MCF 10A (cell line): ENCODE measurements around the gene MUC2. TPM values are rescaled to one million over a fixed set of nuclear protein-coding genes. Genes with fewer than 3 reads are reported as not detected.

Experiments used
- BruUV-seq: library from RNA; stranded (reverse); fragments of 400-500 nt; replicated peaks from 2 replicates; lab custom pipeline; 2021; lab: Mats Ljungman, UMichigan
- CTCF ChIA-PET: fragments of 300-600 bp; sonication (Branson Sonifier 250); formaldehyde crosslinking; extraction: SDS; loops from one replicate; lab custom pipeline; 2021; ENCODE audit warnings: antibody characterized with exemption, inconsistent platforms; lab: Yijun Ruan, JAX
- POLR2A ChIA-PET: fragments of 300-600, 350-650 bp; sonication (Branson Sonifier 250); formaldehyde crosslinking; extraction: SDS; loops from one replicate; lab custom pipeline; 2020; ENCODE audit warnings: antibody characterized with exemption, inconsistent platforms; lab: Yijun Ruan, JAX
- DNase-seq: peaks from one replicate; pipeline ENCODE4 v3.0.0-alpha.2; 2018; ENCODE audit not compliant: unreplicated experiment
- H3K27ac Mint-ChIP-seq: one replicate; pipeline ENCODE4 v1.8.0; 2022; ENCODE audit warnings: mild to moderate bottlenecking, low read depth, mixed read lengths; ENCODE audit not compliant: unreplicated experiment
- H3K27me3 Mint-ChIP-seq: one replicate; pipeline ENCODE4 v1.8.0; 2022; ENCODE audit warnings: mixed read lengths; ENCODE audit not compliant: insufficient read depth, unreplicated experiment
- H3K36me3 Mint-ChIP-seq: one replicate; pipeline ENCODE4 v1.8.0; 2022; ENCODE audit warnings: mild to moderate bottlenecking, moderate library complexity, mixed read lengths; ENCODE audit not compliant: insufficient read depth, unreplicated experiment
- H3K4me1 Mint-ChIP-seq: one replicate; pipeline ENCODE4 v1.8.0; 2022; ENCODE audit warnings: mixed read lengths; ENCODE audit not compliant: insufficient read depth, unreplicated experiment
- H3K4me3 Mint-ChIP-seq: one replicate; pipeline ENCODE4 v1.8.0; 2022; ENCODE audit warnings: mild to moderate bottlenecking, moderate library complexity, mixed read lengths; ENCODE audit not compliant: unreplicated experiment
- H3K9me3 Mint-ChIP-seq: one replicate; pipeline ENCODE4 v1.8.0; 2022; ENCODE audit warnings: mixed read lengths; ENCODE audit not compliant: unreplicated experiment
- CTCF ChIP-seq: fragments of 200-600 bp; IDR thresholded peaks from one replicate; pipeline ENCODE4 v1.8.0; 2022; ENCODE audit warnings: antibody characterized with exemption, mild to moderate bottlenecking; ENCODE audit not compliant: unreplicated experiment
- intact Hi-C: fragments of 100-400 bp; cut with micrococcal nuclease; formaldehyde crosslinking; loops from 2 replicates; pipeline ENCODE4 v1.14.1; 2022
- total RNA-seq: library from RNA; stranded (reverse); gene quantifications from 2 replicates; pipeline ENCODE4 v1.2.3, GENCODE V29; 2022

The MUC2 gene
- total RNA-seq, 1 experiment from 2014 or later = 0.02 TPM

- CTCF ChIA-PET = no interaction called here
- Mint-ChIP-seq H3K27me3 (no peaks in the 10 kb centered on the region), H3K36me3 (no peaks in the 10 kb centered on the region), H3K4me1 (peaks cover 11% of the 10 kb centered on the region), H3K27ac (no peak overlapping the region), H3K4me3 (no peak overlapping the region), H3K9me3 (peaks cover 3% of the 10 kb centered on the region)
- intact Hi-C loops = no loop called here
- no peak for DNase-seq
- POLR2A ChIA-PET = no interaction called here
- no peak for TF ChIP-seq CTCF
- no TSS peak for BruUV-seq
Measured at GRCh38 chr11:1037506-1038055, 37.1 kb upstream of the MUC2 start.

GRCh38 chr11:1038361-1038760 is 36.3 kb upstream of the MUC2 start:
- Mint-ChIP-seq H3K9me3 (no peaks in the 10 kb centered on the region), H3K27me3 (no peaks in the 10 kb centered on the region), H3K36me3 (no peaks in the 10 kb centered on the region), H3K4me1 (peaks cover 11% of the 10 kb centered on the region), H3K27ac (no peak overlapping the region), H3K4me3 (no peak overlapping the region)
- POLR2A ChIA-PET = no interaction called here
- intact Hi-C loops = no loop called here
- no peak for DNase-seq
- CTCF ChIA-PET = interaction anchor here (0.6 kb wide), 1 partner anchor 508 kb away, joined by 3 read pairs; no protein-coding TSS in a partner anchor
- TF ChIP-seq CTCF = no peak
- no TSS peak for BruUV-seq

GRCh38 chr11:1038921-1039320 is 35.8 kb upstream of the MUC2 start:
- H3K4me3 Mint-ChIP-seq = no peak overlapping the region
- H3K36me3 Mint-ChIP-seq = no peaks in the 10 kb centered on the region
- peaks cover 11% of the 10 kb centered on the region for H3K4me1 Mint-ChIP-seq
- CTCF ChIA-PET = interaction anchor here (0.6 kb wide), 1 partner anchor 508 kb away, joined by 3 read pairs; no protein-coding TSS in a partner anchor
- H3K9me3 Mint-ChIP-seq = no peaks in the 10 kb centered on the region
- H3K27ac Mint-ChIP-seq = no peak overlapping the region
- BruUV-seq = no TSS peak
- DNase-seq = no peak
- H3K27me3 Mint-ChIP-seq = no peaks in the 10 kb centered on the region
- TF ChIP-seq CTCF = no peak
- POLR2A ChIA-PET = no interaction called here
- intact Hi-C loops = no loop called here

- peaks cover 11% of the 10 kb centered on the region for H3K4me1 Mint-ChIP-seq
- ChIA-PET CTCF (no interaction called here), POLR2A (no interaction called here)
- H3K27ac Mint-ChIP-seq = no peak overlapping the region
- peak; percentile 89 for DNase-seq
- H3K36me3 Mint-ChIP-seq = no peaks in the 10 kb centered on the region
- no peak for TF ChIP-seq CTCF
- BruUV-seq = no TSS peak
- peak overlapping the region; percentile 41 for H3K4me3 Mint-ChIP-seq
- peaks cover 3% of the 10 kb centered on the region for H3K9me3 Mint-ChIP-seq
- H3K27me3 Mint-ChIP-seq = no peaks in the 10 kb centered on the region
- intact Hi-C loops = no loop called here
Measured at GRCh38 chr11:1039481-1040427, 34.9 kb upstream of the MUC2 start.
